NOMO-1 treated with DMSO at 0.1 percent for 48 hours (cell line): ENCODE results near the gene FAM98B.

Experiments
- DNase-seq: peaks from one replicate; lab custom pipeline; 2025; ENCODE audit not compliant: unreplicated experiment; lab: John Stamatoyannopoulos, UW

FAM98B gene

DNA sequence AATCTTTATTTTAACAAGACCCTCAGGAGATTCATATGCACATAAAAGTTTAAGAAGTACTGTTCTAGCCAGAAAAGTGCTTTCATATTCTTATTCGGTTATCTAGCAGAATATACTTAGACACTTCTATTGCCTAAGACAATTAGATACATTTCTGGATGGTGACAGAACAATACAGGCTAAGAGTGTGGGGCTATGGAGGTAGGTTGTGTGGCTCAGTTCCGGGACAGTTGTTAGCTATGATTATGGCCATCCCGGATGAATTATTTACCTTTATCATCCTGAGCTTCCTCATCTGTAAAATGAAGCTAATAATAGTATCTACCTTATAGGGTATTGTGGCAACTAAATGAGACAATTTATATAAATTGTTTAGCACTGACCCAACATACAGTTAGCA lies 6.6 kb downstream of the FAM98B start:
- no peak for DNase-seq

DNA sequence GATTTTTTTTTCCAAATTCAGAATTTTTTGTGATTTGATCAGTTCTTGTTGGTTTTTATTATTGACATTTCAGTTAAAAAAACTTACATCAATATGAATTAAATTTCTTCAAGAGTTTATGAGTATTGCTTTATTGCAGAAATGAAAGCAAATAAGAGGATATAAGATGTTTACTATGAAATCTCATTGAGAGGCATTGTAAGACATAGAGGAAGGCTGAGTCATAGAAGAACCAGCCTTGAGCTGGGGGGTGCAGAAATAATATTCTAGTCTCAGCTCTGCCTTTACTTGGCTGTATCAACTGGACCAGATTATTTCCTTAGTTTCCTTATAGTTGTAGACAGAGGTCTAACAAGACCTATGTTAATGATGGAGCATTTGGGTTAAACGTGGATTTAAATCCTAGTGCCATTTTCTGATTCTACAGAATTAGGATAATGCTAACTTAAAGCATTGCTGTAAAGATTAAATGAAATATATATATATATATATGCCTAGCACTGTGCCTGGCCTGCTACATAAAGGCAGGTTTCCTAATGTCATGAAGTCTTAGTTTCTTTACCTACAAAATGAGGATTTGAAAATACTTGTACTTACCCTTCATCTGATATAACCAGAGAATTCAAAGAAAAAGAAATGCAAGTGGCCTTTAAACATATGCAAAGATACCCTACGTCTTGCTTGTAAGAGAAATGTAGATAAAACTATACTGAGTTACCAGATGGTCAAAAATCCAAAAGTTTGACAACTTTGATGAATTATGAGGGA lies 7.3 kb downstream of the FAM98B start:
- DNase-seq = peak; percentile 59

DNA sequence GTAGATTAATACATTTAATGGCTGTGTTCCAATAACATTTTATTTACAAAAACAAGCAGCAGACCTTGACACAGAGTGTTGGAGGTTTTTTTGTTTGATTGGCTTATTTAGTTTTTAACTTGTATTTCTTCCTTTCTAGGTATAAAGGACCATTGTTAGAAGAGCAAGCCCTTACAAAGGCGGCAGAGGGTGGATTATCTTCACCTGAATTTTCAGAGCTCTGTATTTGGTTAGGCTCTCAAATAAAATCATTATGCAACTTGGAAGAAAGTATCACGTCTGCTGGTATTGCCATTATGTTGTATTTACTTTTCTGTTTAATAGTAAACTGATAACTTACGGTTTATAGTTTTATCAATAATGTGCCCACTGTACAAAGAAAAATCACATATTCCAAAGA lies 10.0 kb downstream of the FAM98B start:
- DNase-seq = no peak

DNA sequence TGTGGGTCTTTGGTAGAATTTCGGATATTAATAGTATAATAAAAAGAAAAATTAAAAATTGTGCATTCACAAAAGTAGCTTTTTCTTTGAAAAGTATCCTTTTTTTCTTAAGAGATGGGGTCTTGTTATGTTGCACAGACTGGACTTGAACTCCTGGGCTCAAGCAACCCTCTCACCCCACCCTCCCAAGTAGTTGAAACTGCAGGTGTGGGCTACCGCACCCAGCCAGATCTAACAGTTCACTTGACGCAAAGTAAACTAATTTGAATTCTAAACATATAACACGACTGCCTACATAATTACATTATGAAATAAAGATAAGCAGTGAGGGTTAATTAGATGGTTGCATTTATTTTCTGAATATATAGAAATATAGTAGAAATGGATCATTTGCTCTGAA lies 10.7 kb downstream of the FAM98B start:
- no peak for DNase-seq

DNA sequence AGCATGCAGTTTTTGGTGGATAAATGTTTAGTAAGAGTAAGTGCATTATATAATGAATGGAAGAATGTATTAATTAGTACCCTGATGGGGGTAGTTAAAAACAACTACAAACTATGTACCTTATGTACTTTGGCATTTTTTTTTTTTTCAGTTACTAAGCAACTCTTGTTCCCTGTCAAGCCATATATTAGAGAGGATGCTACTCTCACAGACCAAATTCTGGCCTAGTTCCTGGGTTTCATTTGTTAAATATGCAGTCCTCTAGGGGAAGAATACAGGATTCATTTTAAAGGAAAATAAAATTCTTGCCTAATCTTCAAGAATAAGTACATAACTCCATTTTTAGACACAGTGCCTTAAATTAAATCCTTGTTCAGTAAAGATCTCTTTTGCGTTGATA lies 16.9 kb downstream of the FAM98B start:
- no peak for DNase-seq

DNA sequence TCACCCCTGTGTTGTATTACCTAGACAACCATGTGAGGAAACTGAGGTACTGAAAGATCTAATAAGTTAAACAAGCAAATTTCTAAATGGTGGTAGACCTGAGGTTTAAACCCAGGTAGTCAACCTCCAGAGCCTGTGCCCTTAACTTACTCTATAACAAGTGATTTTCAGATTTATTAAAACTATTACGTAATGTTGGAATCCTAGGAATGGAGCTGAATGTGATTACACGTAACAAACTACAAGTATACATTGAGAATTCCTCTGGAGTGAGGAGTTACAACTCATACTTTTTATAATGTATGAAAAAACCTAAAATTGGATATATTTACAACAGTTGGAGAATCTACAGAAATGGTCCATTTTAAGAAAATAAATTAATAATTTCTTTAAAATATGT lies 18.0 kb downstream of the FAM98B start:
- DNase-seq = no peak

DNA sequence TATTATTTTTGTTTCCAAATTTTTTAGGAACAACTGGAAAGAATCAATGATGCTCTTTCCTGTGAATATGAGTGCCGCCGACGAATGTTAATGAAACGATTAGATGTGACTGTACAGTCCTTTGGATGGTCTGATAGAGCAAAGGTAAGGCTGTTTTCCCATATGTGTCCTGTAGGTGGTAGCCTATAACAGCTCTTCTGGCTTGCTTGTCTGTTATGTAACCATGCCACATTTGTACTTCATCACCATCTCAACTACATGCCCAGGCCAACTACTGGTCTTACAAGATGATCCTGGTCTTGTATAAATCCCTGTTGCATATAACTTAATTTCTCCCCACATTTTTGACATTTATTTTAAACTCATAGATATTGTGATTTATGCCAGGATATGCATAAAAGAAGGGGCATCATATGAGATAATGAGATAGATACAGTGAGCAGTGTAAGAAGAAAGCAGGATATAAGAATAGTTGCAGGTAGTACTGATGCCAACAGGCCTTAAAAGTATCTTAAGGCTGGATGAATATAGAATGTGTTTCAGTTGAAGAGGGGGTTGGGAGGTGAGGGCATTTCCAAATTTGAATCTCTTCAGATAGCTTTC lies 20.3 kb downstream of the FAM98B start:
- peak; percentile 62 for DNase-seq

DNA sequence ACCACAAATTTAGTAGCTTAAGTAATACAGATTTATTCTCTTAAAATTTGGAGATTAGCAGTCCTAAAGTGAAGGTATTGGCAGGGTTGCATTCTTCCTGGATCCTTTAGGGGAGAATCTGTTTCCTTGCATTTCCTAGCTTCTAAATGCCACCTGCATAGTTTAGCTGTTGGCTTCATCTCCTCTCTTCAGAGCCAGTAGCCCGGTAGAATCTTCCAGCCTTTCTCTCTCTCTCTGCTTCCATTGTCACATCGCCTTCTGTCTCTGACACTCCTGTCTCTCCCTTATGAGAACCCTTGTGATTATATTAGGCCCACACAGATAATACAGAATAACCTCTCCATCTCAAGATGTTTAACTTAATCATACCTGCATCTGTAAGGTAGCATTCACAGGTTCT lies 21.4 kb downstream of the FAM98B start:
- DNase-seq = no peak

DNA sequence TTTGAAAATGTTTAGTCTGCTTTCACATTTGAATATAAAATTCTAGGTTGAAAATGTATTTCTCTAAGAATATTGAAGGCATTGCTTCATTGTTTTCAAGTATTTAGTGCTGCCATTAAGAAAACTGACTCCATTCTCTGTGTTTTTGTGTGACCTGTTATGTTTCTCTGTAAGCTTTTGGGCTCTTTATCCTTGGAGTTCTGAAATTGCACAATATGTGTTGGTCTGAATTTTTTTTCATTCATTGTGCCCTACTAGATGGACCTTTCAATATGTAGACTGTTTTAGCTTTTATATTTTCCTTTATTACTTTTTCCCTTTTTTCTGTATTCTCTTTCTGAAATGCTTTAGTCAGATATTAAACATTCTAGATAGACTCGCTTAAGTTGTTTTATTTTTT lies 22.2 kb downstream of the FAM98B start:
- no peak for DNase-seq

DNA sequence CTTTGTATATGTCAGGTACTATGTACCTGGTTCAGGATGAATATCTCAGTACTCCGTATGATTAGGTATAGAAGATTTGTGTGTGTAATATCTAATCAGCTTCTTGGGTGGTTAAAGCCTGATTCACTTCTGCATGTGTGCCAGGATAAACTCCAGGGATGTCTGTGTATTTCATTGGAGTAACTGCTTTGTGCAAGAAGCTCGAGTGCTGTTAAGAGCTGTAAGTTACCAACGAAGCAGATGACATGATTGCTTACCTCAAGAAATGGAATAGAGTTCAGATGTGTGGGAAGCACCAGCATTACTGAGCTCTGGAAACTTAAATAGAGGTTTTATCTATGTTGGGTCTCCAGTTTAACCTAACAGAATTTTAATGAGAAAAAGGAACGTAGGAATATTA lies 23.7 kb downstream of the FAM98B start:
- no peak for DNase-seq

DNA sequence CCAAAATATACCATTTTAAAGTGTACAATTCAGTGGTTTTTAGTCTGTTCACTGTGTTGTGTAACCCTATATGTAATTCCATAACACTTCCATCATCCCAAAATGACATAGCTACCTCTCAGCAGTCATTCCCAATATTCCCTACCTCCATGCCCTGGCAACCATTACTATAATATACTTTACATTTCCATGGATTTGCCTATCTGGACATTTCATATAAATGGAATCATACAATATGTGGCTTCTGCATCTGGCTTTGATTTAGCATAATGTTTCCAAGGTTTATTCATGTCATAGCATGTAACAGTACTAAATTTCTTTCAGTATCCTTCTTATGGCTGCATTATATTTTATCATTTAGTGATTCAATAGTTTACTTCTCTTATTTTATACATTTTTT lies 25.3 kb downstream of the FAM98B start:
- DNase-seq = no peak

DNA sequence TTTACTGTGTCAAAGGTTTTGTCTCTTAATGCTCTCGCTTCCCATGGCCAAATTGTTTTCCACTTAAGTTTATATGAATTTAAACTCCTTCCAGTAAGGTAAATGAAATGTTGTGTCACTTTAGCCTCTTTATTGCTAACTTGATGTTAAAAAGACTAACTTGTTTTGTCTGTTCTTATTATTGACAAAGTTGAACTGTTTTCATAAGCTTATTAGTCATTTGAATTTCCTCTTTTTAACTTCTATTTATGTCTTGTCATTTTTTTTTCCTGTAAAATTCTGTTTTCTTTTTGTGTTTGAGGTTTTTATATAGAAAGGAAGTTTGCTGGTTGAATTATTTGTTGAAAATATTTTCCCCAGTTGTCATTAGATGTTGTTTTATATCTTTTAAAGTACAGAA lies 25.8 kb downstream of the FAM98B start:
- no peak for DNase-seq

DNA sequence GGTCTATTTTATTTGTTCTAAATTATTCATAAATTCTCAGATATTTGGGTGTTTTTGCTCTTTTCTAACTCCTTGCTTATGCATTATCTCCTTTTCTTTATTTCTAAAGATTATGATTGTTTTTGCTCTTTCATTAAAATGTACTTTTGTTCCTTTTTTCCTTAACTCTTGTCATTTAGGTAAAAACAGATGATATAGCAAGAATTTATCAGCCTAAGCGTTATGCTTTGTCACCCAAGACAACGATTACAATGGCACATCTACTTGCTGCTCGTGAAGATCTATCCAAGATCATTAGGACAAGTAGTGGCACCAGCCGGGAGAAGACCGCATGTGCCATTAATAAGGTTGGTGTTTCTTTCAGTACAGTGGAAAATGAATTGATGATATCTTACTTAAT lies 27.2 kb downstream of the FAM98B start:
- DNase-seq = no peak

DNA sequence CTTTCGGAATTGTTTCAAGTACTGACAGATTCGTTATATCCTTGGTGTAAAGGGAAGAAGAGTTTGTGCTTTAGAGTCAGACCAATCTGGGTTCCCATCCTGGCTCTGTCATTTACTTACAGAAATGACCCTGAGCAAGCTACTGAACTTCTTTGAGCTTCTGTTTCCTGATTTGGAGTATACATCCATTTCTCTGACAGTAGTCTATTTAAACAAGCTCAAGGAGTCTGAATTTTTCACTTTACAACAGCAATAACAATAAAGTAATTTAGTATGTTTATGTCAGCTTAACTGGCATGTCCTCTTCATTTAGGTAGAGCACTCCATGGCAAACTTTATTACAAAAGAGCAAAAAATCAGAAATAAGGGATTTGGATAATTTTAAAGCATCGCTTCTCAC lies 27.8 kb downstream of the FAM98B start:
- no peak for DNase-seq

DNA sequence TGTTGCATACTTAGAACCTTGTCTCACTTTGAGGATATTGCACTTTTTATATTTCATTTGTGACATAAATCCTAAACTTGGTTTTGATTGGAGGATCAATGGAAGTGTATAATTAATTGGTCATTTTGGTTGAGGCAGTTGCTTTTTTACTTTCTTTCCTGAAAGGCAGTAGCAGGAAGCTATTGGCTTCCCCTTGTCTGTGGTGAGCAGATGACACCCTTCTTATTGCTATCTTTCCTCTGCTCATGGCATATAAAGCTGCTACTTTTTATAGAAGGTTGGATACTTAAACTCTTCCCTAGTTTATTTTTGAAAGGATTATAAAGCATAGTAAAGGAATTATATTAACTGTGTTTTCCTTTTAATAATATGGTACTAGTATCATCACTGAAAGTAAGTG lies 28.6 kb downstream of the FAM98B start:
- DNase-seq = no peak

DNA sequence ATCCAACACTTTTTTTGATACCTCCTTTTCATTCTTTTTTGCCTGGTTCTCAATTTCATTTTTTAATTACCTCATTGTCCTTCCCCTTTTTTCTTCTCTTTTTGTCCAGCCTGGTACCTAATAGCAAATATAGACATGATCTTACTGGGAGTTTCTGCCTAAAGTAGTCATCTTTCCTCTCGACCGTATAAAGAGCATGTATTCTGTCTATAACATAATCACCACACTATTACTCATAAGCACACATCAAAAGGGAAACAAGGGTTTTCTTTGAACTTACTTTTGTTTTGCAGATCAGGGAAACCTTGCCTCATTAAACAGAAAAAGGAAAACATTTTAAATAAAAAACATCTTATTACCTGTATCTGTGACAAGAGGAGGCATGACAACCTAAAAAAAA lies 33.0 kb downstream of the FAM98B start:
- peak; percentile 8 for DNase-seq

DNA sequence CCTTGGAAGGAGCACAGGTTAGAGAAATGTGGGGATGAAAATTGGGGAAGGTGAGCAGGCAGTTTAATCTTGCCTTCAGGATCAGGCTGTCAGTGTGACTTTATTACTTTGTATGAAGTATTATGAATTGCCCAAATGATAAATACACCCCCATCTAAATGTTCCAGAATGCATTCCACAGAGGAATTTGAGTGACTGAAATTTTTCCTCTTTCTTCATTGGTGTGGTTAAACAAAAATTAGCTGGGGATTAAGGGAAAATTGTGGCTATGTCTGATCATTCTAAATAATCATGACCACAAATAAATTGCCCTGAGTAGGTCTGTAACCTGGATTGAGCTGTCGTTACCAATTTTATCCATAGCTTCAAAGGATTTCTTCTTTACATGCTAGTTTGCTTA lies 33.5 kb downstream of the FAM98B start:
- no peak for DNase-seq

DNA sequence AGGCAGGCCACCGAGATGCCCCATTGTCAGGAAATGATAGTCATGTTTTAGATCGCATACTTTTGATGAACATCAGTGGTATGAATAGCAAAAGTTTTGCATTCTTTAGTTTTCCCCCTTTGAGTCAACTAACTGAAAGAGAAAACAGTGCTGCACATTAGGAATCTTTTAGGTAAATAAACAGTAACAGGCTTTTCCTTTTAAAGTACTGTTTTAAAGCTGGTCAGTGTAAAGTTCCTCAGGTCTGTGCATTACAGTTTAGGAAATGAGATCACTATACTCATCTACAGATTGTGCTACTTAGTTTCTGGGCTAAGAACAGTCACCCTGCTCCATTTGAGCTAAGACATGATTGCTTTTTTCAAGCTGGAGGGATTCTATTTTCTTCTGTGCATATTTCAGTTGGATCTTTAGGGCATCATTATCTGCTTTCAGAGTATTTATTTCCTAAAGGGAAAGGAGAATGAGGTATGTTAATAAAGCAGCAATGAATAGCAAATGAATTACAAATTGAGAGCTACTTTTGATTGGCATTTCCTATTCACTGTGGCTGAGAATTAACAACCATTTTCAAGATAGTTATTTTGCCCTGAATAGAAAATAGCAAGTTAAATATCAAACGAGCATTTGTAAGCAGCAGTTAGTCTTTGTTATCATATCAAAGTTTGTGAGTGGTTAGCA lies 36.5 kb downstream of the FAM98B start:
- DNase-seq = no peak

DNA sequence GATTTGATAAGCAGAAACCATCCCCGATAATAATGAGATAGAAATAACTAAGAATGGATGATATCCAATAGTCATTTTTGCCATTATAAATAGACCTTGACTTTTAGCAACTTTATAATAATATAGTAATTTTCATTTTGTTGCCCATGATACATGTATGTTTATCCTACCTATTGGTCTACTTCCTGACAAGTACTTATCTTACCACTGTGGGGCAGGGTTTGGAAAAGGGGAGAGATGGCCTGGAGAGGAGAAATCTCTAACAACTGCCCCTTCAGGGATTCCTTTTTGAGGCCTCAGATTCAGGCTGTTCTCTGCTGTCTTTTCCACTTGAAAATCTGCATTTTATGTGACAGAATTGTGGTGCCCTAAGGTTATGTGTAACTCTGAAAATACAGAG lies 42.2 kb downstream of the FAM98B start:
- DNase-seq = no peak

DNA sequence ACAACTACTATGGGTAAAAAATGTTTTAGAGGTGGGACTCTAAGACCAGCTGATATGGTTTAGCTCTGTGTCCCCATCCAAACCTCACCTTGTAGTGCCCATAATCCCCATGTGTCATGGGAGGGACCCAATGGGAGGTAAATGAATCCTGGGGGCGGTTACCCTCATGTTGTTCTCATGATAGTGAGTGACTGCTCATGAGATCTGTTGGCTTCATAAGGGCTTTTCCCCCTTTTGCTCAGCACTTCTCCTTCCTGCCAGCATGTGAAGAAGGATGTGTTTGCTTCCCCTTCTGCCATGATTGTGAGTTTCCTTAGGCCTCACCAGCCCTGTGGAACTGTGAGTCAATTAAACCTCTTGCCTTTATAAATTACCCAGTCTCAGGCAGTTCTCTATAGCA lies 45.7 kb downstream of the FAM98B start:
- DNase-seq = no peak

DNA sequence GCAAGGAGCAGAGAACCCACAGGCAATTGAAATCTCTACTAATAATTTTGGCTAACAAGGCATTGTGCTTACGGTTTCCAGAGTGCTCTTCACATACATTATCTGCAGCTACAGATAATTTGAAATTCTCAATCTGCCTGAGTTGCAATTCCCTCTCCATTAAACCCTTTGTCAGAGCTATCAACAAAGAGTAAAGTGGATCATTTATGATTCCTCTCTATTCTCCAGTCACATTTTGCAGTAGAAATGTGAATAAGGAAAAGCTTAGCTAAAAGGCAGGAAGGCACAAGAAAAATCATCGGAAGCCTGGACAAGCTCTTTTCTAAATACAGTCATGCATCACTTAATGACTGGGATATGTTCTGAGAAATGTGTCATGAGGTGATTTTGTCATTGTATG lies 49.6 kb downstream of the FAM98B start:
- DNase-seq = no peak

DNA sequence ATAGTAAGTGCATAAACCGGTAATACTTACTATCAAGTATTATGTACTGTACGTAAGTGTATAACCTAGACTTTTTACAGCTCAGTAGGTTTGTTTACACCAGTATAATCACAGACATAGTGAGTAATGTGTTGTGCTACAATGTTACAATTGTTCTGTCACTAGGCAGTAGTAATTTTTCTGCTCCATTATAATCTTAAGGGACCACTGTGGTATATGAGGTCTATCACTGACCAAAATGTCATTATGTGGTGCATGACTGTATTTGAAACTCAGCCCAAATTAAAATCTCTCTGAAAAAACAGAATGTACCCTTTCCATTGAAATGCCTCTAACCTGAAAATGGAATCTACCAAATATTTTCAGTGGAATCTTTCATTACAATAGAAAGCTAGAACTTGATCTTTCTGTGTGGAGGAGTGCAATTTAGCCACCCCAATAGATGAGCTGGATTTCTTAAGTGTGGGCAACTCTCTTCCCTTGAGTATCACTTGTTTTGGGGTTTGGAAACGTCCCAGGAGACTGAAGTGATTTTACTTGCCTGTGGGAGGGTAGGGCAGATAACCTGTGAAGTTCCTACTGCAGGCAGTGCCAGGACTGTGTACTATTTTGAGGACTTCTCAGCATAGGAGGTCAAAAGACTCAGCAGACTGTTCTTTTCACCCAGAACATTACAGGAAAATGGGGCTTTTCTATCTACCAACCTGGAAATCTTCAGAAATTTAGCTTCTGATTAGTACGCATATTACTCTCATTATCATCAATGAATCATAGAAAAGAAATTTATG lies 50.9 kb downstream of the FAM98B start:
- no peak for DNase-seq
